SH-SY5Y (cell line): Measurements from ENCODE around the gene KLHL22.

Experiments
- GATA2 ChIP-seq: IDR thresholded peaks from 2 replicates; pipeline ENCODE4 v1.6.1; 2011; ENCODE audit warnings: mild to moderate bottlenecking, low read depth, low read length
- GATA3 ChIP-seq: IDR thresholded peaks from 2 replicates; pipeline ENCODE4 v1.6.1; 2011; ENCODE audit warnings: low read depth, mild to moderate bottlenecking, low read length, moderate library complexity

DNA sequence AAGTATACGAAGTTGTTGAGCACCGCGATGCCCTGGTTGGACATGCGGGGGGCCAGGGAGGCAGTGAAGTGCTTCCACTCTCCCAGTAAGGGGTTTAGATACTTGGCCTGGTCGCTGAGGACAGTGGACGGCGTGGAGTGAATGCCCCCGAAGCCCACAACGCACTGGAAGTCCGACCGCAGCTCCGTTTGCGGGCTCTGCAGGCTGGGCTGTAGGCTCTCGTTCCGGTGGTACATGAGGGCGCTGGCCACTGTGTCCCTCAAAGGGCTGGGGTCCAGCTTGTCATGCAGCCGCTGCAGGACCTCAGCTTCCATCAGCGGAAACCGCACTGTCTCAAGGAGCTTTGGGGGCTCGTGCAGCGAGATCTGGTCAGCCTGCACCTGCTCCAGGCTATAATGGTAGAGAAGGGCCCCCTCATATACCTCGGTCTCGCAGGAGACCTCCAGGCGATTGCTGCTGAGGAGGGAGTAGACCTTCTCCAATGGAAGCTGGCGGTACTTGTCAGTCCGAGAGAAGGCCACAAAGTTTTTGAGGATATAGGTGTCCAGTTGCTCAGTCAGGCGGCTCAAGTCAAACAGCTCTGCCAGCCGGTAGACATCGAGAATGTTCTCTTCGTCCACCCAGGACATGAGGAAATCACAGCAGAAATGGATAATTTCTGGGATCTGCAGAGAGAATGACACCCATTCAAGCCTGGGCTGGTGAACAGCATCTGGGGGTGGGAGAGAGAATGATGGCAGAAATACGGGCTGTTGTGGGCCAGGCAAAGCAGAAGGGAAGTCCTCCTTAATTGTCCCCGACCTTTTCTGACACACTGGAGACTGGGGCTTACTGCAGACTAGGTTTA is 30.5 kb downstream of the KLHL22 start:
- TF ChIP-seq GATA2: no peak
- TF ChIP-seq GATA3: no peak
